ENCODE measurements around the gene ATXN7.

DNA sequence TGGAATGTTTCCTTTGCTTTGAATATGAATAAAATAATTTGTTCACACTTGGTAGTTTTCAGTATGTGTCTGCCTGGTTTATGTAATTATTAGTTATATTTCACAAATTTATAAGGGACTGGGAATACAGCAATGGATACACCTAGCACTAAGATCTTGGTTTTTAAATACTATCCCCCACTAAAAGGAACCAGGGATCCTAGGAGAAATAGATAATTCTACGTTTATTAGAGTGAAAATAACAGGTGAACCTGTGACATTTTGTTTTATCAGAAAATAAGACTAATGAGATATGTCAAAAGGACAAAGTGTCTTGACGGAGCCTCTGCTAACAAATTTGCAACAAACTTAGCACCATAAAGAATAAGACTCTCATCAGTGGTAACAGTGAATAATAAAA lies 156.2 kb downstream of the ATXN7 start:
- TF ChIP-seq, protein P1, sequence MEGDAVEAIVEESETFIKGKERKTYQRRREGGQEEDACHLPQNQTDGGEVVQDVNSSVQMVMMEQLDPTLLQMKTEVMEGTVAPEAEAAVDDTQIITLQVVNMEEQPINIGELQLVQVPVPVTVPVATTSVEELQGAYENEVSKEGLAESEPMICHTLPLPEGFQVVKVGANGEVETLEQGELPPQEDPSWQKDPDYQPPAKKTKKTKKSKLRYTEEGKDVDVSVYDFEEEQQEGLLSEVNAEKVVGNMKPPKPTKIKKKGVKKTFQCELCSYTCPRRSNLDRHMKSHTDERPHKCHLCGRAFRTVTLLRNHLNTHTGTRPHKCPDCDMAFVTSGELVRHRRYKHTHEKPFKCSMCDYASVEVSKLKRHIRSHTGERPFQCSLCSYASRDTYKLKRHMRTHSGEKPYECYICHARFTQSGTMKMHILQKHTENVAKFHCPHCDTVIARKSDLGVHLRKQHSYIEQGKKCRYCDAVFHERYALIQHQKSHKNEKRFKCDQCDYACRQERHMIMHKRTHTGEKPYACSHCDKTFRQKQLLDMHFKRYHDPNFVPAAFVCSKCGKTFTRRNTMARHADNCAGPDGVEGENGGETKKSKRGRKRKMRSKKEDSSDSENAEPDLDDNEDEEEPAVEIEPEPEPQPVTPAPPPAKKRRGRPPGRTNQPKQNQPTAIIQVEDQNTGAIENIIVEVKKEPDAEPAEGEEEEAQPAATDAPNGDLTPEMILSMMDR (conservative IDR thresholded peaks at IDR 0.05; ENCODE audit: low read depth, low read length): no peak
- TF ChIP-seq POLR2A (IDR thresholded peaks at IDR 0.05; ENCODE audit: low read depth, low read length) (no peak), RAD21 (IDR thresholded peaks at IDR 0.05; ENCODE audit: low read length) (no peak), FOS (IDR thresholded peaks at IDR 0.05; ENCODE audit: low read depth, low read length) (no peak), MAZ (IDR thresholded peaks at IDR 0.05; ENCODE audit: borderline replicate concordance, low read depth, low read length) (no peak), MAFK (IDR thresholded peaks at IDR 0.05; ENCODE audit: low read depth, low read length) (no peak), BHLHE40 (IDR thresholded peaks at IDR 0.05; ENCODE audit: low read depth, low read length) (no peak), RFX5 (IDR thresholded peaks at IDR 0.05; ENCODE audit: low read depth, low read length) (no peak), RCOR1 (IDR thresholded peaks at IDR 0.05; ENCODE audit: insufficient replicate concordance, low read length) (no peak), CEBPB (IDR thresholded peaks at IDR 0.05; ENCODE audit: low read depth, low read length) (no peak), MXI1 (IDR thresholded peaks at IDR 0.05; ENCODE audit: borderline replicate concordance, low read depth, low read length) (no peak)
- TF ChIP-seq, protein P2, sequence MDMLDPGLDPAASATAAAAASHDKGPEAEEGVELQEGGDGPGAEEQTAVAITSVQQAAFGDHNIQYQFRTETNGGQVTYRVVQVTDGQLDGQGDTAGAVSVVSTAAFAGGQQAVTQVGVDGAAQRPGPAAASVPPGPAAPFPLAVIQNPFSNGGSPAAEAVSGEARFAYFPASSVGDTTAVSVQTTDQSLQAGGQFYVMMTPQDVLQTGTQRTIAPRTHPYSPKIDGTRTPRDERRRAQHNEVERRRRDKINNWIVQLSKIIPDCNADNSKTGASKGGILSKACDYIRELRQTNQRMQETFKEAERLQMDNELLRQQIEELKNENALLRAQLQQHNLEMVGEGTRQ (IDR thresholded peaks at IDR 0.05; ENCODE audit: low read depth, low read length): no peak
